ENCODE results near the gene EIF2AK3.

Gene EIF2AK3

DNA sequence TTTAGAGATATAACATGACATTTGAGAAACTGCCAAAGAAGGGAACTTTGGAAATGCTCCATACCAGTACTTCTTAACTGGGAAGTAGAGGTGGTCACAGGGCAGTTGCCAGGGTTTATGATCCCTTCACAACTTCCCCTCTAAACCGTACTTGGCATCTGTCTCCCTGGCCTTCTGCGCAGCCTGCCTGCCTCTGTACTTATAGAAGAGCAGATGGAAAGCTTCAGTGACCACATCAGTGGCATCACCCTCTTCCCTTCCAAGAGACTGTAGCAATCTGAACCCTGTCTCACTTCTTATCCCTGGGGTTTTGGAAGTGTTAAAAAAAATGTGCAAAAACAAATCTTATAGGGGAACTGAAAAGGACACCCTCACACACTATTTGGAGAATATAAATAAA is 64.1 kb downstream of the EIF2AK3 start:
- no peak for DNase-seq (ENCODE audit: extremely low read depth, insufficient read length)
- Histone ChIP-seq H3K36me3 (ENCODE audit: control insufficient read depth, insufficient read depth, low read length) (peaks cover 2% of the 10 kb centered on the region), H3K4me3 (replicated peaks; ENCODE audit: low read depth, low read length) (no peak overlapping the region), H3K27me3 (replicated peaks; ENCODE audit: control insufficient read depth, insufficient read depth, low read length) (no peaks in the 10 kb centered on the region)
- TF ChIP-seq, protein P1, sequence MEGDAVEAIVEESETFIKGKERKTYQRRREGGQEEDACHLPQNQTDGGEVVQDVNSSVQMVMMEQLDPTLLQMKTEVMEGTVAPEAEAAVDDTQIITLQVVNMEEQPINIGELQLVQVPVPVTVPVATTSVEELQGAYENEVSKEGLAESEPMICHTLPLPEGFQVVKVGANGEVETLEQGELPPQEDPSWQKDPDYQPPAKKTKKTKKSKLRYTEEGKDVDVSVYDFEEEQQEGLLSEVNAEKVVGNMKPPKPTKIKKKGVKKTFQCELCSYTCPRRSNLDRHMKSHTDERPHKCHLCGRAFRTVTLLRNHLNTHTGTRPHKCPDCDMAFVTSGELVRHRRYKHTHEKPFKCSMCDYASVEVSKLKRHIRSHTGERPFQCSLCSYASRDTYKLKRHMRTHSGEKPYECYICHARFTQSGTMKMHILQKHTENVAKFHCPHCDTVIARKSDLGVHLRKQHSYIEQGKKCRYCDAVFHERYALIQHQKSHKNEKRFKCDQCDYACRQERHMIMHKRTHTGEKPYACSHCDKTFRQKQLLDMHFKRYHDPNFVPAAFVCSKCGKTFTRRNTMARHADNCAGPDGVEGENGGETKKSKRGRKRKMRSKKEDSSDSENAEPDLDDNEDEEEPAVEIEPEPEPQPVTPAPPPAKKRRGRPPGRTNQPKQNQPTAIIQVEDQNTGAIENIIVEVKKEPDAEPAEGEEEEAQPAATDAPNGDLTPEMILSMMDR (IDR thresholded peaks at IDR 0.05; ENCODE audit: insufficient read depth, low read length, poor library complexity, severe bottlenecking), result no peak

DNA sequence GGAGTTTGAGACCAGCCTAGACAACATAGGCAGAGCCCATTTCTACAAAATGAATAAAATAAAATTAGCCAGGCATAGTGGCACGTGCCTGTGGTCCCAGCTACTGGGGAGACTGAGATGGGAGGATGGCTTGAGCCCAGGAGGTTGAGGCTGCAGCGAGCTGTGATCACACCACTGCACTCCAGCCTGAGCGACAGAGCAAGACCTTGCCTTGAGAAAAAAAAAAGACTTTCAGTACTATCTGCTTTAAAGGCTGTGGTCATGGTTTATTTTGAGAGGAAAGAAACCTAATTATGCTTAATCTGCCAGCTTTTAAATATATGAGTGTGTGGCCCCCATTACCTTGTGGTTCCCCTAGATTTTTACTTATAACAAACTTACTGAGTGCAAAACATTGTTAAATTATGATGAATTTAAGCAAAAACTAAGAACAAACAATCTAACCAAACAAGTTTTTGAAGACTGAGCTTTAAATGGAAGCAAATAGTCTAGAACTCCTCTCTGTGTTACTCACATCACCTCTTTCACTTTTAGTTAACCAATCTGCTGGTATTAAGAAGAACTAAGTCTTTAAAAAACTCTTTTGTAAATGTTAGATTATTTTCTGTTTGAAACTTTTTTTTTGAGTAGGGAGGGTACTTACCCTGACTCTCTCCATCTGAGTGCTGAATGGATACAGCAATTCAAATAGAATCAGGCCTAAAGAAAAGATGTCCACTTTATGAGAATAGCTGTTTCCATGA is 65.4 kb downstream of the EIF2AK3 start:
- TF ChIP-seq, protein P1 (IDR thresholded peaks at IDR 0.05; ENCODE audit: insufficient read depth, low read length, poor library complexity, severe bottlenecking), result no peak
- H3K27me3 ChIP-seq (replicated peaks; ENCODE audit: control insufficient read depth, insufficient read depth, low read length), result no peaks in the 10 kb centered on the region
- peak; percentile 59 for DNase-seq (ENCODE audit: extremely low read depth, insufficient read length)
- H3K4me3 ChIP-seq (replicated peaks; ENCODE audit: low read depth, low read length), result no peak overlapping the region
- peaks cover 3% of the 10 kb centered on the region for H3K36me3 ChIP-seq (ENCODE audit: control insufficient read depth, insufficient read depth, low read length)

DNA sequence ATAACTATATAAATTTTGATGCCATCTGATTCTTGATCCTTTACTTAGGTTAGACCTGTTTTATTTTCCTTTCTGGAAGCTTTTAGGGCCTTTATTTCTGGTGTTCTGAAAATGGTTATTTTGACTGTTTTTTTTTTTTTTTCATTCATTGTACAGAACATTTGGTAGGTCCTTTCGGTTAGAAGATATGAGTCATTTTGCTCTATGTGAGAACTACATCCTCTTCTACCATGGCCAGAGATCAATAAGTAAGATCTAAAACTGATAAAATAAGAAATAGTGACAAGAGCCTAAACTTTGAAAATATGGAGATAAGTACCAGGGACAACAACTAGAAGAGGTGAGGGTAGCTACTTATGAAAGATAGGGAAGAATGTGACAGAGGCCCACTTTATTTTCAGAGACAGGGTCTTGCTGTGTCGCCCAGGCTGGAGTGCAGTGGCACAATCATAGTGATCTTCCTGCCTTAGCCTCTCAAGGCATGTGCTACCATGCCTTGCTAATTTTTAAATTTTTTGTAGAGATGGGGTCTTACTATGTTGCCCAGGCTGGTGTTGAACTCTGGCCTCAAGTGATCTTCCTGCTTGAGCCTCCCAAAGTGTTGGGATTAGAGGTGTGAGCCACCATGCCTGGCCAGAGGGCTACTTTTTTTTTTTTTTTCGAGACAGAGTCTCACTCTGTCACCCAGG is 66.5 kb downstream of the EIF2AK3 start:
- TF ChIP-seq, protein P1 (IDR thresholded peaks at IDR 0.05; ENCODE audit: insufficient read depth, low read length, poor library complexity, severe bottlenecking), result no peak
- Histone ChIP-seq H3K4me3 (replicated peaks; ENCODE audit: low read depth, low read length) (no peak overlapping the region), H3K27me3 (replicated peaks; ENCODE audit: control insufficient read depth, insufficient read depth, low read length) (no peaks in the 10 kb centered on the region), H3K36me3 (ENCODE audit: control insufficient read depth, insufficient read depth, low read length) (peaks cover 6% of the 10 kb centered on the region)
- peak; percentile 35 for DNase-seq (ENCODE audit: extremely low read depth, insufficient read length)

DNA sequence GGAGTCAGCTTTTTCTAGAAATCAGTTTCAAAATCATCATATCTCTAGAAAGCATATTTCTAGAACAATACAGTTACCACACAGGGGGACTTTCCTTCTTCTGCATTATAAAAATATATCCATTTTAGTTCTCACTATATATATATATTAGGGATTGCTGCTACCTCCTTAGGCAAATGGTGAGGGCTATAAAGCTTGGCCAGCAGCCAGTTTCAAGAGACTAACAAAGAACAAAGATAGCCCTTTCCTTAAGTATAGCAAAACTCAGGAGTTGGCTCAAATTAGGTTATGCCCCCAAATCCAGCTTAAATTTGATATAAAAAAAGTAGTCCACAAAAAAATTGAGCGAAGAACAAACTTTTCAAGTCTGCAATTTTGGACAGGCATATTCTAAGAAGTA is 70.0 kb downstream of the EIF2AK3 start:
- Histone ChIP-seq H3K27me3 (replicated peaks; ENCODE audit: control insufficient read depth, insufficient read depth, low read length) (no peaks in the 10 kb centered on the region), H3K4me3 (replicated peaks; ENCODE audit: low read depth, low read length) (no peak overlapping the region), H3K36me3 (ENCODE audit: control insufficient read depth, insufficient read depth, low read length) (peaks cover 6% of the 10 kb centered on the region)
- TF ChIP-seq, protein P1 (IDR thresholded peaks at IDR 0.05; ENCODE audit: insufficient read depth, low read length, poor library complexity, severe bottlenecking), result no peak
- no peak for DNase-seq (ENCODE audit: extremely low read depth, insufficient read length)

DNA sequence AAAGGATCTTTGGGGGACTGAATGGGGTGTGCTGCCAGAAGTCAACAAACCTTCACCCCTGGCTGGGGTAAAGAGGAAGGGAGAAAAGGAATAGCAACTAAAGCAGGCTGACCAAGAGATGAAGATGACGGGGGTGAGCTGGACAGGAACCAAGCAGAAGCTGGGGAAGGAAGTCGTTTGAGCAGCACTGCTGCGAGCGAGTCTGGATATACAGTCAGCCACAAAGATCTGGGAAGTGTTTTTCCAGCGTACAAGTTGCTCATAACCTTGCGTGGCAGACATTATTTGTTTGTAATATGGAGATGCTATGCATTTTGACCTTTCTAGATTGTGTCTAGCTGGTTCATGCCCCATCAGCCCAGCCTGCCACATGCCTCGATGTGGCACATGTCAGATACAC is 71.2 kb downstream of the EIF2AK3 start:
- TF ChIP-seq, protein P1 (IDR thresholded peaks at IDR 0.05; ENCODE audit: insufficient read depth, low read length, poor library complexity, severe bottlenecking), result no peak
- H3K27me3 ChIP-seq (replicated peaks; ENCODE audit: control insufficient read depth, insufficient read depth, low read length), result no peaks in the 10 kb centered on the region
- no peak overlapping the region for H3K4me3 ChIP-seq (replicated peaks; ENCODE audit: low read depth, low read length)
- no peak for DNase-seq (ENCODE audit: extremely low read depth, insufficient read length)
- H3K36me3 ChIP-seq (ENCODE audit: control insufficient read depth, insufficient read depth, low read length), result peaks cover 5% of the 10 kb centered on the region

All from GM06990 (cell line).